ENCODE results near the gene RBMXL2.

GRCh38 chr11:7062534-7062933, 26.3 kb upstream of the RBMXL2 start:
- TF ChIP-seq CTCF (IDR thresholded peaks at IDR 0.05) (no peak), EP300 (IDR thresholded peaks at IDR 0.05) (no peak), POLR2A (IDR thresholded peaks at IDR 0.05) (no peak)

Measured in gastroesophageal sphincter (tissue), 3 donors.